Panc1 (cell line): ENCODE data around the gene JAML. TPM values are rescaled to one million over a fixed set of nuclear protein-coding genes. Genes with fewer than 3 reads are reported as not detected.

Experiments used
- ATAC-seq: fragments of 200-7000 bp; cut with Tn5 transposase; 2 replicates; pipeline ENCODE4 v1.9.1; 2020; ENCODE audit warnings: mild to moderate bottlenecking, moderate library complexity
- BruUV-seq: library from RNA; stranded (reverse); fragments of 400-500 nt; replicated peaks from 2 replicates; lab custom pipeline; 2021; lab: Mats Ljungman, UMichigan
- CTCF ChIA-PET: fragments of 300-600 bp; sonication (Branson Sonifier 250); formaldehyde crosslinking; loops from one replicate; lab custom pipeline; 2022; ENCODE audit warnings: antibody characterized with exemption; lab: Charles Lee
- POLR2A ChIA-PET: fragments of 300-600 bp; sonication (Branson Sonifier 250); formaldehyde crosslinking; loops from one replicate; lab custom pipeline; 2022; ENCODE audit warnings: antibody characterized with exemption; lab: Charles Lee
- DNase-seq: peaks from one replicate; pipeline ENCODE4 v3.0.0-alpha.2; 2010; ENCODE audit warnings: low read depth, low spot score
- H3K27ac ChIP-seq: 2 replicates; pipeline ENCODE4 v1.5.1; 2011; ENCODE audit warnings: mild to moderate bottlenecking, low read length, inconsistent platforms
- H3K27me3 ChIP-seq: fragments of 200-500 bp; sonication (Bioruptor generic); 2 replicates; pipeline ENCODE4 v1.6.0; 2014; ENCODE audit warnings: low read length, inconsistent platforms; ENCODE audit not compliant: control insufficient read depth, insufficient read depth
- H3K36me3 ChIP-seq: fragments of 200-500 bp; sonication (Bioruptor generic); 2 replicates; pipeline ENCODE4 v1.5.1; 2014; ENCODE audit warnings: inconsistent platforms, mild to moderate bottlenecking, low read length, moderate library complexity; ENCODE audit not compliant: control insufficient read depth, insufficient read depth
- H3K4me1 ChIP-seq: 2 replicates; pipeline ENCODE4 v1.5.1; 2011; ENCODE audit warnings: inconsistent platforms, mild to moderate bottlenecking, low read length, moderate library complexity; ENCODE audit not compliant: control insufficient read depth, insufficient read depth
- H3K4me3 ChIP-seq, 2 experiments: 2 replicates each; pipeline ENCODE4 v1.5.1; 2011 to 2012; ENCODE audit warnings: low read depth in 2 of 2, low read length in 2 of 2, mild to moderate bottlenecking in 2 of 2, inconsistent platforms in 1 of 2, moderate library complexity in 1 of 2
- H3K9me3 ChIP-seq: fragments of 200-500 bp; sonication (Bioruptor generic); 2 replicates; pipeline ENCODE4 v1.5.1; 2014; ENCODE audit warnings: low read depth, mild to moderate bottlenecking, inconsistent platforms, low read length, moderate library complexity; ENCODE audit not compliant: control insufficient read depth, insufficient read depth
- CTCF ChIP-seq: fragments of 450-650 bp; IDR thresholded peaks from 2 replicates; pipeline ENCODE4 v1.5.1; 2017; ENCODE audit warnings: mild to moderate bottlenecking
- POLR2AphosphoS5 ChIP-seq: IDR thresholded peaks from 2 replicates; pipeline ENCODE4 v1.6.1; 2012; ENCODE audit warnings: mild to moderate bottlenecking, low read depth, low read length, moderate library complexity
- REST ChIP-seq, 2 experiments: IDR thresholded peaks; 2 replicates each; pipeline ENCODE4 v1.6.1; 2011 to 2012; ENCODE audit warnings: low read depth in 2 of 2, control low read depth in 1 of 2, low read length in 1 of 2, mild to moderate bottlenecking in 1 of 2, moderate library complexity in 1 of 2; ENCODE audit not compliant: insufficient read depth in 1 of 2
- SIN3A ChIP-seq: IDR thresholded peaks from 2 replicates; pipeline ENCODE4 v1.6.1; 2012; ENCODE audit warnings: low read depth, mild to moderate bottlenecking, low read length, moderate library complexity, borderline replicate concordance; ENCODE audit not compliant: insufficient read depth
- TCF7L2 ChIP-seq: IDR thresholded peaks from 2 replicates; pipeline ENCODE4 v1.6.1; 2011; ENCODE audit warnings: mild to moderate bottlenecking, low read depth, low read length, inconsistent platforms
- in situ Hi-C: cut with HindIII; loops from 2 replicates; pipeline ENCODE4 v1.10.0; 2016; ENCODE audit warnings: low sequenced_read_pairs, low pct_unique_long_range_greater_than_20kb
- intact Hi-C: fragments of 100-400 bp; cut with micrococcal nuclease; formaldehyde crosslinking; loops from one replicate; pipeline ENCODE4 v1.10.0; 2022; ENCODE audit not compliant: unreplicated experiment
- total RNA-seq: library from RNA; stranded (reverse); gene quantifications from one replicate; pipeline ENCODE4 v1.2.1, GENCODE V29; 2021; ENCODE audit not compliant: unreplicated experiment

Gene JAML
- total RNA-seq, 1 experiment from 2014 or later: 0.39 TPM

DNA sequence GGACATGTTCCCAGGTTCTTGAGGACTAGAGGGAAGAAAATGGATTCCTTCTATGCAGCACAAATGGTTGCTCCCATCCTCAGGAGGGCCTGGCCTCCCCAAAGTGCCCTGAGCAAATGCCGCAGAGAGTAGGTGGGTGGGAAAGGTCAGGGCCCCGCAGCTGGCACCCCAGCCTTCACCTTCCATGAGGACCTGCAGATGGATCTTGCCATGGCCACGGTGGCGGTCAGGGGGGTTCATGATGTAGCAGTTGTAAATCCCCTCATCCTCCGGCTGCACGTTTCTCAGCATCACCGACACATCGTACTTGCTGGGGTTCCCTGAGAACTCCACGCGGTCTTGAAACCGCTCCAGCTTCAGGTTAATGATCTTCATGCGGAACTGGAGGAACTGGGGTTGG, 56.9 kb downstream of the JAML start:
- H3K4me1 ChIP-seq: no peaks in the 10 kb centered on the region
- ChIA-PET POLR2A (no interaction called here), CTCF (interaction anchor here (0.7 to 1.0 kb wide), 2 partner anchors 11 to 15 kb away, joined by 3 to 4 read pairs; partner anchors contain the start of gene SCN4B)
- in situ Hi-C loops (no loop called here), intact Hi-C loops (no loop called here)
- DNase-seq (no peak), ATAC-seq (no peak)
- no peaks in the 10 kb centered on the region for H3K9me3 ChIP-seq
- no TSS peak for BruUV-seq
- no peak for TF ChIP-seq TCF7L2
- no peak for TF ChIP-seq REST (IDR thresholded peaks at IDR 0.05; ENCODE audit: insufficient read depth in 1 of 2, low read depth in 2 of 2, low read length in 1 of 2)
- TF ChIP-seq SIN3A: no peak
- TF ChIP-seq CTCF: no peak
- TF ChIP-seq POLR2AphosphoS5: no peak
- no peak overlapping the region for H3K4me3 ChIP-seq
- peaks cover 12% of the 10 kb centered on the region for H3K27me3 ChIP-seq
- H3K36me3 ChIP-seq: no peaks in the 10 kb centered on the region
- no peak overlapping the region for H3K27ac ChIP-seq

GRCh38 chr11:118167253-118167652, 57.6 kb downstream of the JAML start:
- intact Hi-C loops (no loop called here), in situ Hi-C loops (no loop called here)
- TF ChIP-seq TCF7L2: no peak
- no peak for TF ChIP-seq SIN3A
- no peak for TF ChIP-seq CTCF
- no peak for TF ChIP-seq REST (IDR thresholded peaks at IDR 0.05; ENCODE audit: insufficient read depth in 1 of 2, low read depth in 2 of 2, low read length in 1 of 2)
- no peak for TF ChIP-seq POLR2AphosphoS5
- no peaks in the 10 kb centered on the region for H3K9me3 ChIP-seq
- no peak for DNase-seq
- H3K4me3 ChIP-seq: no peak overlapping the region
- ATAC-seq: no peak
- ChIA-PET CTCF (interaction anchor here (0.6 to 1.0 kb wide), 3 partner anchors 10 to 14 kb away, joined by 3 to 5 read pairs (median 4); partner anchors contain the start of gene SCN4B), POLR2A (no interaction called here)
- peaks cover 12% of the 10 kb centered on the region for H3K27me3 ChIP-seq
- H3K27ac ChIP-seq: no peak overlapping the region
- no TSS peak for BruUV-seq
- H3K4me1 ChIP-seq: no peaks in the 10 kb centered on the region
- H3K36me3 ChIP-seq: no peaks in the 10 kb centered on the region
